C4-2B (cell line): ENCODE measurements around the gene CCDC17.

ENCODE experiments used
- H3K27ac ChIP-seq: fragments of 450-650 bp; 2 replicates; pipeline ENCODE4 v1.5.1; 2017
- CTCF ChIP-seq: fragments of 450-650 bp; conservative IDR thresholded peaks from 2 replicates; pipeline ENCODE4 v1.5.1; 2017; ENCODE audit warnings: mild to moderate bottlenecking
- ZFX ChIP-seq: fragments of 450-650 bp; IDR thresholded peaks from 2 replicates; pipeline ENCODE4 v1.6.1; 2017

The CCDC17 gene

GRCh38 chr1:45585496-45586075 lies 38.3 kb downstream of the CCDC17 start:
- H3K27ac ChIP-seq, result no peak overlapping the region; the same call in 1 of the 2 replicates
- TF ChIP-seq ZFX (no peak), CTCF (no peak)

- no peak for TF ChIP-seq ZFX
- no peak for TF ChIP-seq CTCF
- peak overlapping the region; percentile 93 for H3K27ac ChIP-seq
These were observed 38.8 kb downstream of the CCDC17 start for GRCh38 chr1:45585110-45585426.

GRCh38 chr1:45584351-45585109 lies 39.3 kb downstream of the CCDC17 start:
- TF ChIP-seq CTCF (no peak; the same call in 1 of the 2 replicates), ZFX (no peak)
- peak overlapping the region; percentile 93 for H3K27ac ChIP-seq

GRCh38 chr1:45583666-45584350 lies 40.0 kb downstream of the CCDC17 start, which contains the start of gene NASP:
Gene NASP, plus strand, starts transcription at chr1:45584041. Its CDS starts 106 bp downstream, at chr1:45584147.
- peak within 1 kb of the TSS; percentile 93 for H3K27ac ChIP-seq
- TF ChIP-seq CTCF (no peak), ZFX (no peak)

- H3K27ac ChIP-seq, result peak overlapping the region; percentile 93
- TF ChIP-seq ZFX (no peak), CTCF (no peak)
These were observed 40.6 kb downstream of the CCDC17 start for GRCh38 chr1:45583264-45583665.

GRCh38 chr1:45574105-45574626 lies 49.7 kb downstream of the CCDC17 start:
- no peak overlapping the region for H3K27ac ChIP-seq
- TF ChIP-seq CTCF, result no peak
- no peak for TF ChIP-seq ZFX
